Stimulated activated CD4-positive, alpha-beta T cell treated with anti-CD3 and anti-CD28 coated beads, Interleukin-15, amount 100 ng/mL, for 1 hour (primary cell): ENCODE results near the gene UNC80.

Experiments used
- DNase-seq, 2 donors: peaks; one replicate each; pipeline ENCODE4 v3.0.0-alpha.2; 2020; ENCODE audit warnings: low read depth in 1 of 2, low spot score in 1 of 2

Gene UNC80

GRCh38 chr2:209970271-209970670 lies 198.6 kb downstream of the UNC80 start:
- DNase-seq = no peak

- no peak for DNase-seq
These were observed 199.1 kb downstream of the UNC80 start for GRCh38 chr2:209970711-209971110.

GRCh38 chr2:209973328-209973727 lies 201.7 kb downstream of the UNC80 start:
- no peak for DNase-seq

GRCh38 chr2:209974576-209974975 lies 202.9 kb downstream of the UNC80 start:
- DNase-seq = no peak

GRCh38 chr2:209976698-209977385 lies 205.2 kb downstream of the UNC80 start:
- DNase-seq = no peak

GRCh38 chr2:209977386-209978239 lies 206.0 kb downstream of the UNC80 start:
- DNase-seq = no peak

- DNase-seq = no peak
These were observed 212.7 kb downstream of the UNC80 start for GRCh38 chr2:209984291-209984690.

GRCh38 chr2:209985874-209986273 lies 214.2 kb downstream of the UNC80 start:
- no peak for DNase-seq

- no peak for DNase-seq
These were observed 214.8 kb downstream of the UNC80 start for GRCh38 chr2:209986415-209986814.

- no peak for DNase-seq
These were observed 216.4 kb downstream of the UNC80 start for GRCh38 chr2:209988010-209988409.

- no peak for DNase-seq
These were observed 219.2 kb downstream of the UNC80 start for GRCh38 chr2:209990838-209991237.

- no peak for DNase-seq
These were observed 222.3 kb downstream of the UNC80 start for GRCh38 chr2:209993968-209994367.

GRCh38 chr2:209998596-209998995 lies 227.0 kb downstream of the UNC80 start:
- DNase-seq = no peak

- no peak for DNase-seq
These were observed 229.1 kb downstream of the UNC80 start for GRCh38 chr2:210000464-210001324.

- DNase-seq = peak; percentile 93 to 97
These were observed 230.8 kb downstream of the UNC80 start, which contains the start of gene RPE for GRCh38 chr2:210002158-210003157. Gene RPE (plus strand): TSS chr2:210002638. CDS start chr2:210002662, 24 bp downstream.

GRCh38 chr2:210003359-210003758 lies 231.7 kb downstream of the UNC80 start:
- DNase-seq = no peak

GRCh38 chr2:210004881-210005280 lies 233.2 kb downstream of the UNC80 start:
- no peak for DNase-seq

GRCh38 chr2:210007895-210008294 lies 236.3 kb downstream of the UNC80 start:
- DNase-seq = no peak

GRCh38 chr2:210009126-210009525 lies 237.5 kb downstream of the UNC80 start:
- no peak for DNase-seq

GRCh38 chr2:210009896-210010295 lies 238.3 kb downstream of the UNC80 start:
- DNase-seq = no peak
